Activated CD4-positive, alpha-beta T cell treated with anti-CD3 and anti-CD28 coated beads, Interleukin-2, amount 50 U/mL, for 1 hour (primary cell): ENCODE measurements around the gene TRIO.

Experiments used
- DNase-seq: peaks from one replicate; pipeline ENCODE4 v3.0.0-alpha.2; 2020

TRIO gene

GRCh38 chr5:14171046-14171445 is 27.9 kb downstream of the TRIO start:
- no peak for DNase-seq

- no peak for DNase-seq
Measured at GRCh38 chr5:14171621-14172020, 28.5 kb downstream of the TRIO start.

- no peak for DNase-seq
Measured at GRCh38 chr5:14172149-14172795, 29.1 kb downstream of the TRIO start.

GRCh38 chr5:14173377-14174229 is 30.5 kb downstream of the TRIO start:
- no peak for DNase-seq

- DNase-seq: no peak
Measured at GRCh38 chr5:14174230-14174636, 31.1 kb downstream of the TRIO start.

GRCh38 chr5:14175381-14175780 is 32.2 kb downstream of the TRIO start:
- DNase-seq: no peak

GRCh38 chr5:14176888-14177287 is 33.7 kb downstream of the TRIO start:
- no peak for DNase-seq

GRCh38 chr5:14177634-14178033 is 34.5 kb downstream of the TRIO start:
- DNase-seq: no peak

- no peak for DNase-seq
Measured at GRCh38 chr5:14178091-14178490, 34.9 kb downstream of the TRIO start.

- no peak for DNase-seq
Measured at GRCh38 chr5:14178671-14179211, 35.6 kb downstream of the TRIO start.

GRCh38 chr5:14179446-14179845 is 36.3 kb downstream of the TRIO start:
- no peak for DNase-seq

GRCh38 chr5:14180437-14180836 is 37.3 kb downstream of the TRIO start:
- DNase-seq: no peak

GRCh38 chr5:14181299-14181968 is 38.3 kb downstream of the TRIO start:
- DNase-seq: no peak

GRCh38 chr5:14182761-14183160 is 39.6 kb downstream of the TRIO start:
- no peak for DNase-seq

- no peak for DNase-seq
Measured at GRCh38 chr5:14183187-14183939, 40.2 kb downstream of the TRIO start.

GRCh38 chr5:14184082-14184481 is 40.9 kb downstream of the TRIO start:
- no peak for DNase-seq

- no peak for DNase-seq
Measured at GRCh38 chr5:14184725-14185124, 41.6 kb downstream of the TRIO start.

- no peak for DNase-seq
Measured at GRCh38 chr5:14185326-14186058, 42.4 kb downstream of the TRIO start.

- DNase-seq: no peak
Measured at GRCh38 chr5:14186059-14186830, 43.1 kb downstream of the TRIO start.

- DNase-seq: no peak
Measured at GRCh38 chr5:14187157-14187556, 44.0 kb downstream of the TRIO start.

GRCh38 chr5:14187660-14188059 is 44.5 kb downstream of the TRIO start:
- no peak for DNase-seq
